Mesenchymal stem cell (in vitro differentiated cells and primary cell): ENCODE measurements around the gene LCT.

Experiments
- DNase-seq: peaks from one replicate; pipeline ENCODE4 v3.0.0-alpha.2; 2013
- H2AFZ ChIP-seq: one replicate; pipeline ENCODE4 v1.6.1; 2013; ENCODE audit warnings: low read depth, mild to moderate bottlenecking, control low read depth, inconsistent platforms, low read length, moderate library complexity
- H2AK5ac ChIP-seq: 2 replicates; pipeline ENCODE4 v1.6.1; 2013; ENCODE audit warnings: low read length, moderate library complexity, mild to moderate bottlenecking, inconsistent platforms; ENCODE audit not compliant: severe bottlenecking
- H2BK120ac ChIP-seq: one replicate; pipeline ENCODE4 v1.6.1; 2013; ENCODE audit warnings: low read depth, mild to moderate bottlenecking, inconsistent platforms, low read length, moderate library complexity
- H2BK12ac ChIP-seq, 2 experiments: one replicate each; pipeline ENCODE4 v1.6.1; 2013; ENCODE audit warnings: inconsistent platforms in 2 of 2, low read length in 2 of 2, mild to moderate bottlenecking in 2 of 2, moderate library complexity in 2 of 2, control low read depth in 1 of 2
- H2BK15ac ChIP-seq: one replicate; pipeline ENCODE4 v1.6.1; 2013; ENCODE audit warnings: mild to moderate bottlenecking, low read depth, inconsistent platforms; ENCODE audit not compliant: poor library complexity, severe bottlenecking
- H2BK5ac ChIP-seq: 2 replicates; pipeline ENCODE4 v1.6.1; 2013; ENCODE audit warnings: low read depth, mild to moderate bottlenecking, low read length, control low read depth, inconsistent platforms; ENCODE audit not compliant: poor library complexity, severe bottlenecking
- H3K14ac ChIP-seq, 2 experiments: one replicate each; pipeline ENCODE4 v1.6.1; 2013; ENCODE audit warnings: inconsistent platforms in 2 of 2, low read length in 2 of 2, control low read depth in 1 of 2, mild to moderate bottlenecking in 1 of 2, moderate library complexity in 1 of 2
- H3K18ac ChIP-seq, 2 experiments: one replicate each; pipeline ENCODE4 v1.6.1; 2013; ENCODE audit warnings: inconsistent platforms in 2 of 2, low read length in 2 of 2, control low read depth in 1 of 2, low read depth in 1 of 2, mild to moderate bottlenecking in 1 of 2
- H3K23ac ChIP-seq, 2 experiments: one replicate each; pipeline ENCODE4 v1.6.1; 2013; ENCODE audit warnings: inconsistent platforms in 2 of 2, low read length in 2 of 2, mild to moderate bottlenecking in 2 of 2, moderate library complexity in 2 of 2, control low read depth in 1 of 2
- H3K27ac ChIP-seq: 2 replicates; pipeline ENCODE4 v1.5.1; 2013; ENCODE audit warnings: mild to moderate bottlenecking, moderate library complexity, low read length, control low read depth, inconsistent platforms; ENCODE audit not compliant: poor library complexity, severe bottlenecking
- H3K27me3 ChIP-seq, 2 experiments: 2 replicates each; pipeline versions ENCODE4 v1.6.1 to v1.7.0; 2013; ENCODE audit warnings: low read length in 2 of 2, mild to moderate bottlenecking in 2 of 2, moderate library complexity in 2 of 2, control low read depth in 1 of 2, inconsistent platforms in 1 of 2; ENCODE audit not compliant: control insufficient read depth in 1 of 2, insufficient read depth in 1 of 2
- H3K36me3 ChIP-seq, 2 experiments: 2 replicates each; pipeline versions ENCODE4 v1.6.1 to v1.7.0; 2013; ENCODE audit warnings: low read length in 2 of 2, control low read depth in 1 of 2, inconsistent platforms in 1 of 2, low read depth in 1 of 2, mild to moderate bottlenecking in 1 of 2; ENCODE audit not compliant: insufficient read depth in 2 of 2, control insufficient read depth in 1 of 2
- H3K4ac ChIP-seq, 2 experiments: one replicate each; pipeline ENCODE4 v1.6.1; 2013; ENCODE audit warnings: inconsistent platforms in 2 of 2, low read length in 2 of 2, mild to moderate bottlenecking in 2 of 2, moderate library complexity in 2 of 2, control low read depth in 1 of 2, low read depth in 1 of 2
- H3K4me1 ChIP-seq: 2 replicates; pipeline ENCODE4 v1.6.1; 2013; ENCODE audit warnings: low read depth, low read length, control low read depth; ENCODE audit not compliant: control insufficient read depth, insufficient read depth
- H3K4me2 ChIP-seq: 2 replicates; pipeline ENCODE4 v1.6.1; 2013; ENCODE audit warnings: low read length, mild to moderate bottlenecking, inconsistent platforms; ENCODE audit not compliant: poor library complexity, severe bottlenecking
- H3K4me3 ChIP-seq, 2 experiments: 2 replicates each; pipeline versions ENCODE4 v1.5.1 to v1.7.0; 2013; ENCODE audit warnings: low read length in 2 of 2, mild to moderate bottlenecking in 2 of 2, control low read depth in 1 of 2, low read depth in 1 of 2; ENCODE audit not compliant: insufficient read depth in 1 of 2
- H3K79me1 ChIP-seq: replicated peaks from 2 replicates; pipeline ENCODE4 v1.6.1; 2013; ENCODE audit warnings: mild to moderate bottlenecking, control low read depth, low read length, inconsistent platforms; ENCODE audit not compliant: poor library complexity, severe bottlenecking
- H3K9ac ChIP-seq: 2 replicates; pipeline ENCODE4 v1.7.0; 2013; ENCODE audit warnings: mild to moderate bottlenecking, low read length, moderate library complexity
- H3K9me3 ChIP-seq: 2 replicates; pipeline ENCODE4 v1.7.0; 2013; ENCODE audit warnings: mild to moderate bottlenecking, low read length; ENCODE audit not compliant: control insufficient read depth
- H4K8ac ChIP-seq: one replicate; pipeline ENCODE4 v1.6.1; 2013; ENCODE audit warnings: inconsistent platforms, mild to moderate bottlenecking, low read length, moderate library complexity
- H4K91ac ChIP-seq: one replicate; pipeline ENCODE4 v1.6.1; 2013; ENCODE audit warnings: mild to moderate bottlenecking, low read length, inconsistent platforms
- WGBS: methylation state at CpG from one replicate; pipeline ENCODE4 v1.1.7; 2013; ENCODE audit warnings: mixed read lengths; 5-methylcytosine and 5-hydroxymethylcytosine counted together

LCT gene

DNA sequence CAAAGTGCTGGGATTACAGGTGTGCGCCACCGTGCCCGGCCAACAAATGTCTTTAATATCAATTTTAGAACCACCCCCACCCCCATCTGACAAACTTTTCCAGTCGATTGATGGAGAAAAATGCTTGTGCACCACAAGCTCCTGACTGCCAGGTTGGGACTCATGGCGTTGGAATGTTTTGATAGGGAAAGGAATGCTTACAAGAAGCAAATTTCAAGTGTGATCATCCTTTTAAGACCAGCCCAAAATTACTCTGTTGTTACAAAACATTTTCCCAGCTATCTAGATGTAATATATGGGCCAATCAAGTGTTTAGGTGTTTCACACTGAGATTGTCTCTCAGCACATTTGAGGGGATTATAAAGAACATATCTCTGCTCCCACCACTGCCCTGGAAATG lies 50.2 kb downstream of the LCT start:
- Histone ChIP-seq H2BK5ac (peak overlapping the region; percentile 58), H3K27me3 (no peaks in the 10 kb centered on the region), H2AK5ac (peak overlapping the region; percentile 98), H3K4me3 (no peak overlapping the region), H2BK12ac (no peak overlapping the region), H3K4ac (no peak overlapping the region), H4K91ac (no peak overlapping the region), H3K18ac (no peak overlapping the region), H3K79me1 (peaks cover 5% of the 10 kb centered on the region), H3K9me3 (no peaks in the 10 kb centered on the region), H2AFZ (no peak overlapping the region), H3K4me2 (no peak overlapping the region), H3K27ac (peak overlapping the region; percentile 98), H3K36me3 (peaks cover 20 to 61% of the 10 kb centered on the region in 2 experiments), H2BK15ac (no peak overlapping the region), H2BK120ac (no peak overlapping the region), H3K23ac (no peak overlapping the region), H3K9ac (no peak overlapping the region), H3K14ac (peak overlapping the region in 1 of 2 experiments; percentile 36), H3K4me1 (peaks cover 9% of the 10 kb centered on the region), H4K8ac (no peak overlapping the region)
- DNase-seq, result peak; percentile 61
- 70% methylated on average over 3 of the region's 5 CpGs for WGBS

DNA sequence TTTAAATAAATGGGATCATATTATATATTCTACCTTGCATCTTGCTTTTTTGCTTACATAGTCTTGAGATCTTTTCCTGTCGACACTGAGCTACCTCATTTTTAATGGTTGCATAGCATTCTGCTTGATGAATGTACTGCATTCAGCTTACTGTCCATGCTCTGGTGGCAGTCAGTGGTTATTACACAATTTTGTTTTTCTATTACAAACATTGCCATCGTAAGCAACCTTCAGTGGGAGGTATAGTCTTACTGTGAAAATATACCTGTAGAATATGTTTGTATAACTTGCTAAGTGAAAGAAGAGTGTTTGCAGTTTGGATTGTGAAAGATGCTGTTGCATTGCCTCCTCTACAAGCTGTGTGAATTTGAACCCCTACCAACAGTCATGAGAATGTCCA lies 52.0 kb downstream of the LCT start:
- DNase-seq, result no peak
- Histone ChIP-seq H3K9me3 (no peaks in the 10 kb centered on the region), H4K91ac (no peak overlapping the region), H3K9ac (no peak overlapping the region), H3K27ac (no peak overlapping the region), H3K36me3 (peaks cover 27 to 79% of the 10 kb centered on the region in 2 experiments), H2BK15ac (no peak overlapping the region), H3K4me1 (peaks cover 6% of the 10 kb centered on the region), H3K4me3 (no peak overlapping the region), H3K4me2 (no peak overlapping the region), H3K27me3 (no peaks in the 10 kb centered on the region), H3K23ac (no peak overlapping the region), H2BK5ac (no peak overlapping the region), H3K79me1 (peaks cover 11% of the 10 kb centered on the region), H3K4ac (no peak overlapping the region), H2AK5ac (no peak overlapping the region), H3K14ac (no peak overlapping the region), H2BK120ac (no peak overlapping the region), H3K18ac (no peak overlapping the region), H4K8ac (no peak overlapping the region), H2AFZ (no peak overlapping the region), H2BK12ac (no peak overlapping the region)
- 100% methylated on average over 2 of the region's 2 CpGs for WGBS

DNA sequence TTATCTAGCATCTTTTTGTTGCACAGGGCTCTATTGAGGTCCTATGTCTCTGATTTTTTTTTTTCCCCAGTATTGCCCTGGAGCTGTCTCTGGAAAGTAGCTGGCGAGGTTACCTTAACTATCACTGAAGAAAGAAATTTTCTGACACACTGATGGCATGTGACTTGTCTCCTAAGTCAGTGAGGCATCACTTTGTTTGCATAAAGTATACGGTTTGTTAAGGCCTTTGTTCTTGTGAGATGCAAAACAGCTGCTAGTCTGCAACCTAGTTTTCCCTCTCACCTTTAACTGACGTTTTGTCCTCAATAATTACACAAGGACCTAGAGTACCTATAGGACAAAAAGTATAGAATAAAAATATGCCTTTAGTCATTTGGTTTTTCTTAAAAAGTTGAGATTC lies 53.5 kb downstream of the LCT start:
- WGBS, result 100% methylated on average over 1 of the region's 3 CpGs
- no peak for DNase-seq

DNA sequence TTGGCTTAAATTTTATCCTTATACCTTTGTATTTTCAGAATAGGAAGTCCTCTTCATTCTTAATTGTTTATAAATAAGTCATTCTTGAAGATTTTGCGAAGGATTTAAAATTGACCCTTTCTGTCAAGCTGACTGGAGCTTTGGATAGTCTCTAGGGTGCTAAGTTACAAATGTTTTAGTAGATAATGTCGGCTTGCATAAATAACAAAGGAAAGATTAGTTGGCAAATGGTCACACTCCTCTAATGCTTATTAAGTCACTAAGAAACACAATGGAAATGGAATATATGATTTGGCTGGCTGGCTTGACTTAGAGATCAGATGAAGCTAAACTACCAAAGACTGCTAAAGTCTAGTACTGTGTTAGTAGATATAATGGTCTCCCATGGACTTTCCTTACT lies 54.8 kb downstream of the LCT start:
- DNase-seq, result no peak
- Histone ChIP-seq H3K36me3 (peaks cover 19 to 88% of the 10 kb centered on the region in 2 experiments), H3K27ac (no peak overlapping the region), H3K18ac (no peak overlapping the region), H3K23ac (no peak overlapping the region), H4K8ac (no peak overlapping the region), H3K27me3 (no peaks in the 10 kb centered on the region), H2AK5ac (no peak overlapping the region), H3K4me1 (peaks cover 4% of the 10 kb centered on the region), H2AFZ (no peak overlapping the region), H4K91ac (no peak overlapping the region), H2BK120ac (no peak overlapping the region), H2BK15ac (no peak overlapping the region), H3K14ac (no peak overlapping the region), H3K79me1 (peaks cover 8% of the 10 kb centered on the region), H3K4ac (no peak overlapping the region), H3K4me3 (no peak overlapping the region), H3K9me3 (no peaks in the 10 kb centered on the region), H2BK5ac (no peak overlapping the region), H2BK12ac (no peak overlapping the region), H3K9ac (no peak overlapping the region), H3K4me2 (no peak overlapping the region)
- WGBS, result 100% methylated on average over 2 of the region's 2 CpGs

More for the DNA sequence above, 53.5 kb downstream of the LCT start:
- Histone ChIP-seq H2BK120ac (no peak overlapping the region), H3K18ac (no peak overlapping the region), H4K8ac (no peak overlapping the region), H2BK5ac (no peak overlapping the region), H2AFZ (no peak overlapping the region), H3K79me1 (peaks cover 11% of the 10 kb centered on the region), H4K91ac (no peak overlapping the region), H2BK12ac (no peak overlapping the region), H3K14ac (no peak overlapping the region), H3K4me2 (no peak overlapping the region), H3K27ac (no peak overlapping the region), H3K4me1 (peaks cover 6% of the 10 kb centered on the region), H3K9me3 (no peaks in the 10 kb centered on the region), H3K4me3 (no peak overlapping the region), H3K23ac (no peak overlapping the region), H2AK5ac (no peak overlapping the region), H2BK15ac (no peak overlapping the region), H3K9ac (no peak overlapping the region), H3K4ac (no peak overlapping the region), H3K27me3 (no peaks in the 10 kb centered on the region), H3K36me3 (peaks cover 20 to 87% of the 10 kb centered on the region in 2 experiments)
